NCI-H128 (cell line): ENCODE measurements around the gene TGM1.
"Not testable (repeated sequence)": the region's sequence is repeated elsewhere in the genome, so short reads cannot be mapped to it uniquely, and the experiment has no call there.

Source experiments
- DNase-seq: peaks from one replicate; lab custom pipeline; 2025; ENCODE audit not compliant: unreplicated experiment; lab: John Stamatoyannopoulos, UW

The TGM1 gene

GRCh38 chr14:24234095-24235005 is 28.6 kb downstream of the TGM1 start:
- no peak for DNase-seq

GRCh38 chr14:24233538-24233866 is 29.5 kb downstream of the TGM1 start:
- DNase-seq, result no peak

- no peak for DNase-seq
Measured at GRCh38 chr14:24232645-24233537, 30.1 kb downstream of the TGM1 start, which contains the start of gene GMPR2. Gene GMPR2, plus strand, starts transcription at chr14:24232929. Its CDS starts 325 bp downstream, at chr14:24233254.

GRCh38 chr14:24232121-24232644 is 30.8 kb downstream of the TGM1 start, which contains the start of gene NEDD8:
Gene NEDD8, minus strand, starts transcription at chr14:24232367. Its CDS starts 100 bp downstream, at chr14:24232267.
- DNase-seq, result peak; percentile 83

- DNase-seq, result no peak
Measured at GRCh38 chr14:24231263-24232120, 31.5 kb downstream of the TGM1 start.

GRCh38 chr14:24228902-24229301 is 34.1 kb downstream of the TGM1 start:
- no peak for DNase-seq

- DNase-seq, result no peak
Measured at GRCh38 chr14:24226473-24226872, 36.5 kb downstream of the TGM1 start.

- no peak for DNase-seq
Measured at GRCh38 chr14:24224618-24225071, 38.3 kb downstream of the TGM1 start.

GRCh38 chr14:24222987-24223386 is 40.0 kb downstream of the TGM1 start:
- not testable (repeated sequence) for DNase-seq

GRCh38 chr14:24219521-24219920 is 43.5 kb downstream of the TGM1 start:
- DNase-seq, result no peak

- no peak for DNase-seq
Measured at GRCh38 chr14:24219080-24219479, 43.9 kb downstream of the TGM1 start.

- DNase-seq, result not testable (repeated sequence)
Measured at GRCh38 chr14:24216876-24217275, 46.1 kb downstream of the TGM1 start.

GRCh38 chr14:24216345-24216699 is 46.7 kb downstream of the TGM1 start:
- DNase-seq, result no peak

GRCh38 chr14:24215495-24216344 is 47.3 kb downstream of the TGM1 start, which contains the start of gene MDP1:
Gene MDP1, minus strand, starts transcription at chr14:24216066. Its CDS starts 111 bp downstream, at chr14:24215955.
- peak; percentile 80 for DNase-seq

GRCh38 chr14:24213866-24214662 is 48.9 kb downstream of the TGM1 start:
- no peak for DNase-seq

- peak; percentile 85 for DNase-seq
Measured at GRCh38 chr14:24212924-24213865, 49.8 kb downstream of the TGM1 start, which contains the start of gene CHMP4A. Gene CHMP4A, minus strand, starts transcription at chr14:24213488. Its CDS starts 49 bp downstream, at chr14:24213439.

- DNase-seq, result no peak
Measured at GRCh38 chr14:24211311-24211710, 51.7 kb downstream of the TGM1 start.
